NB4 (cell line): Measurements from ENCODE around the gene CEMIP.

Experiments used
- CTCF ChIP-seq: IDR thresholded peaks from one replicate; pipeline ENCODE4 v1.5.1; 2012; ENCODE audit warnings: low read depth, low read length
- MAX ChIP-seq: IDR thresholded peaks from 2 replicates; pipeline ENCODE4 v1.6.1; 2011; ENCODE audit warnings: low read depth, low read length
- MYC ChIP-seq: IDR thresholded peaks from 2 replicates; pipeline ENCODE4 v1.6.1; 2011; ENCODE audit warnings: low read depth, low read length
- POLR2A ChIP-seq: IDR thresholded peaks from 2 replicates; pipeline ENCODE4 v1.6.1; 2011; ENCODE audit warnings: mild to moderate bottlenecking; ENCODE audit not compliant: insufficient read length; ENCODE audit errors: extremely low read depth

- TF ChIP-seq CTCF (no peak), POLR2A (no peak), MAX (no peak), MYC (no peak)
Observed at GRCh38 chr15:80871858-80872257, 92.7 kb downstream of the CEMIP start.
